ENCODE results near the gene ERF. TPM values are rescaled to one million over a fixed set of nuclear protein-coding genes. Genes with fewer than 3 reads are reported as not detected.

ERF gene
- total and polyA plus RNA-seq, 10 of the 15 experiments (the other 5 are each of a cell fraction or from before 2014, with no cell fraction given) = 0.02 to 51.8 (median 14.4) TPM

DNA sequence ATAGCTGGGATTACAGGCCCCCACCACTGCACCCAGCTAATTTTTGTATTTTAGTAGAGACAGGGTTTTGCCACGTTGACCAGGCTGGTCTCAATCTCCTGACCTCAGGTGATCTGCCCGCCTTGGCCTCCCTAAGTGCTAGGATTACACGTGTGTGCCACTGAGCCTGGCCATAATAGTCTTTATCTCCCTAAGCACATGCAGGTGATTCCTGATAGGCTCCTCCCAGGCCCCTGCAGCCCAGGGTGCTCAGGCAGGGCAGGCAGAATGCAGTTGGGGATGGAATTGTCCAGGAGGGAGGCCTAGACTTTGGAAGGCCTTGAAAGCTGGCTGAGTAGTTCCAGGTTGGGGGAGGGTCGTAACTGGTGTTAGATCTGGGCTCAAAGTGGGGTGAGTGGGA lies 26.3 kb downstream of the ERF start:
- H3K4me3 ChIP-seq = no peak overlapping the region
- no peaks in the 10 kb centered on the region for H3K9me3 ChIP-seq (replicated peaks; ENCODE audit: control insufficient read depth, insufficient read depth, low read length)
- POLR2A ChIA-PET = interaction anchor here (1.2 kb wide), 2 partner anchors 15 to 16 kb away, joined by 3 read pairs; no protein-coding TSS in a partner anchor
- H3K79me2 ChIP-seq (ENCODE audit: control insufficient read depth, insufficient read depth, low read length) = no peaks in the 10 kb centered on the region; the same call in none of the 2 replicates
- no peaks in the 10 kb centered on the region for H3K27me3 ChIP-seq (replicated peaks in 1 of 2; ENCODE audit: control insufficient read depth in 2 of 2, insufficient read depth in 2 of 2, low read length in 1 of 2)
- FAIRE-seq = no peak
- no TSS peak for BruUV-seq (replicated peaks)
- SMC1A ChIA-PET (ENCODE audit: uncharacterized antibody, unreplicated experiment) = interaction anchor here (1.0 to 1.1 kb wide), 2 partner anchors 43 to 68 kb away, joined by 3 to 4 read pairs; no protein-coding TSS in a partner anchor
- TF ChIP-seq MLLT1 (IDR thresholded peaks at IDR 0.05) = no peak
- no peak for TF ChIP-seq MEF2A (IDR thresholded peaks at IDR 0.05; ENCODE audit: insufficient read depth, low read depth, low read length)
- TF ChIP-seq, protein P1, sequence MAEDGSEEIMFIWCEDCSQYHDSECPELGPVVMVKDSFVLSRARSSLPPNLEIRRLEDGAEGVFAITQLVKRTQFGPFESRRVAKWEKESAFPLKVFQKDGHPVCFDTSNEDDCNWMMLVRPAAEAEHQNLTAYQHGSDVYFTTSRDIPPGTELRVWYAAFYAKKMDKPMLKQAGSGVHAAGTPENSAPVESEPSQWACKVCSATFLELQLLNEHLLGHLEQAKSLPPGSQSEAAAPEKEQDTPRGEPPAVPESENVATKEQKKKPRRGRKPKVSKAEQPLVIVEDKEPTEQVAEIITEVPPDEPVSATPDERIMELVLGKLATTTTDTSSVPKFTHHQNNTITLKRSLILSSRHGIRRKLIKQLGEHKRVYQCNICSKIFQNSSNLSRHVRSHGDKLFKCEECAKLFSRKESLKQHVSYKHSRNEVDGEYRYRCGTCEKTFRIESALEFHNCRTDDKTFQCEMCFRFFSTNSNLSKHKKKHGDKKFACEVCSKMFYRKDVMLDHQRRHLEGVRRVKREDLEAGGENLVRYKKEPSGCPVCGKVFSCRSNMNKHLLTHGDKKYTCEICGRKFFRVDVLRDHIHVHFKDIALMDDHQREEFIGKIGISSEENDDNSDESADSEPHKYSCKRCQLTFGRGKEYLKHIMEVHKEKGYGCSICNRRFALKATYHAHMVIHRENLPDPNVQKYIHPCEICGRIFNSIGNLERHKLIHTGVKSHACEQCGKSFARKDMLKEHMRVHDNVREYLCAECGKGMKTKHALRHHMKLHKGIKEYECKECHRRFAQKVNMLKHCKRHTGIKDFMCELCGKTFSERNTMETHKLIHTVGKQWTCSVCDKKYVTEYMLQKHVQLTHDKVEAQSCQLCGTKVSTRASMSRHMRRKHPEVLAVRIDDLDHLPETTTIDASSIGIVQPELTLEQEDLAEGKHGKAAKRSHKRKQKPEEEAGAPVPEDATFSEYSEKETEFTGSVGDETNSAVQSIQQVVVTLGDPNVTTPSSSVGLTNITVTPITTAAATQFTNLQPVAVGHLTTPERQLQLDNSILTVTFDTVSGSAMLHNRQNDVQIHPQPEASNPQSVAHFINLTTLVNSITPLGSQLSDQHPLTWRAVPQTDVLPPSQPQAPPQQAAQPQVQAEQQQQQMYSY (CRISPR knock-in tag; IDR thresholded peaks at IDR 0.05) = no peak
- TF ChIP-seq IRF4 (IDR thresholded peaks at IDR 0.05; ENCODE audit: low read depth, low read length) = no peak
- no peak for TF ChIP-seq SMC3 (IDR thresholded peaks at IDR 0.05; ENCODE audit: borderline replicate concordance, low read length)
- no peak for TF ChIP-seq NBN (IDR thresholded peaks at IDR 0.05)
- no peak for TF ChIP-seq BHLHE40 (IDR thresholded peaks at IDR 0.05; ENCODE audit: borderline replicate concordance in 1 of 2, low read depth in 2 of 2, low read length in 1 of 2)
- no peak for TF ChIP-seq CTCF (IDR thresholded peaks at IDR 0.05 in 2 of 3, conservative IDR thresholded peaks at IDR 0.05 in 1 of 3; ENCODE audit: control insufficient read depth in 2 of 3, extremely low read depth in 1 of 3, insufficient read depth in 1 of 3, low read depth in 3 of 3, low read length in 3 of 3)
- no peak for TF ChIP-seq POU2F2 (IDR thresholded peaks at IDR 0.05; ENCODE audit: borderline replicate concordance, low read depth, low read length)
- no peak for TF ChIP-seq CHD4 (IDR thresholded peaks at IDR 0.05)
- no peak for TF ChIP-seq TARDBP (IDR thresholded peaks at IDR 0.05; ENCODE audit: borderline replicate concordance)
- no peak for TF ChIP-seq BMI1 (IDR thresholded peaks at IDR 0.05; ENCODE audit: borderline replicate concordance)
- TF ChIP-seq, protein P2, sequence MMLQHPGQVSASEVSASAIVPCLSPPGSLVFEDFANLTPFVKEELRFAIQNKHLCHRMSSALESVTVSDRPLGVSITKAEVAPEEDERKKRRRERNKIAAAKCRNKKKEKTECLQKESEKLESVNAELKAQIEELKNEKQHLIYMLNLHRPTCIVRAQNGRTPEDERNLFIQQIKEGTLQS (IDR thresholded peaks at IDR 0.05; ENCODE audit: borderline replicate concordance, extremely low read depth, low read depth, low read length) = no peak
- TF ChIP-seq CREB1 (IDR thresholded peaks at IDR 0.05; ENCODE audit: low read depth) = no peak
- no peak for TF ChIP-seq BCL3 (IDR thresholded peaks at IDR 0.05; ENCODE audit: borderline replicate concordance, insufficient read depth, low read depth, low read length, poor library complexity, severe bottlenecking)
- TF ChIP-seq NR2C1 (IDR thresholded peaks at IDR 0.05) = no peak
- no peak overlapping the region for H3K27ac ChIP-seq (ENCODE audit: control insufficient read depth, insufficient read depth)
- RAD21 ChIA-PET (ENCODE audit: unreplicated experiment) = no interaction called here
- no peak for DNase-seq (ENCODE audit: low read depth, low spot score)
- H3K9ac ChIP-seq (ENCODE audit: control insufficient read depth, insufficient read depth, low read length) = no peak overlapping the region
- H3K36me3 ChIP-seq (ENCODE audit: control insufficient read depth in 2 of 2, insufficient read depth in 2 of 2, low read length in 1 of 2) = peaks cover 30 to 40% of the 10 kb centered on the region in 2 experiments
- WGBS (ENCODE audit: insufficient coverage, insufficient replicate concordance, low lambda C conversion rate, missing lambda C conversion rate) = 82% methylated on average over 4 of the region's 4 CpGs
- intact Hi-C loops (cut with micrococcal nuclease; ENCODE audit: unreplicated experiment) = no loop called here
- no peak overlapping the region for H3K4me2 ChIP-seq (ENCODE audit: control insufficient read depth, insufficient read depth)
- H2AFZ ChIP-seq (ENCODE audit: control insufficient read depth, low read depth, low read length) = no peak overlapping the region
- ATAC-seq = no peak
- H3K4me1 ChIP-seq (ENCODE audit: control insufficient read depth, insufficient read depth, low read length) = no peaks in the 10 kb centered on the region
- no peaks in the 10 kb centered on the region; the same call in none of the 2 replicates for H4K20me1 ChIP-seq (ENCODE audit: control insufficient read depth, insufficient read depth)
- in situ Hi-C loops (cut with MboI) = no loop called here
- CTCF ChIA-PET = interaction anchor here (0.6 kb wide), 2 partner anchors 61 to 121 kb away, joined by 3 to 4 read pairs; no protein-coding TSS in a partner anchor
